Measurements from ENCODE around the gene SUOX.
"Not testable (repeated sequence)": the region's sequence is repeated elsewhere in the genome, so short reads cannot be mapped to it uniquely, and the experiment has no call there.

The SUOX gene

DNA sequence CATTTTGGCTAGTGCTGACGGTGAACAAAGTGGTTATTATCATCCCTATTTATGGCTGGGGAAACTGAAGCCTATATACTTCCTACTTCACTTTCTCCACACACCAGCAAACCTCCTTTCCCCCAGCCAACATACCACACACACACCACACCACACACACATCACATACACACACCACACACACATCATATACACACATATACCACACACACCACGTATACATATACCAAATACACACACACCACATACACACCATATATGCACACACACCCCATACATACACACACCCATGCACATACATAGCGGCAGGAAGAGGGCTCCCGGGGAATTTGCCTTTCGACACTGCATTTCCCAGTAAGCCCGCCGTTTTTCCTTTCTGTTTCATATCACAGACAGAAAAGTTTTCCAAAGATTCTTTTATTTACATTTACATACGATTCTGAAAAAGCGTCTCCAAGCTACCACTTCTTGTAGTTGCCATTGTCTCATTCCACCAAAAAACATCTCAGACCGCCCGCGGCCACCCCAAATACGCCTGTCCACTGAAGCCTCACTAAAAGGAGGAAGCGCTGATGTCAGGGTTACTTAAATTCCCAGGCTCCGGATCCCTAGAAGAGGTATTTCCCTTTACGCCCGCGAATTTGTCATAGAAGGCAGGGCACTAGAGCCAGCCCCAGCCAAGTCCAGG is 24.0 kb upstream of the SUOX start:
- no peaks in the 10 kb centered on the region for H3K9me3 Mint-ChIP-seq
- H3K4me1 Mint-ChIP-seq (ENCODE audit: low read depth): peaks cover 18% of the 10 kb centered on the region
- no peak overlapping the region for H3K27ac Mint-ChIP-seq
- peaks cover 18% of the 10 kb centered on the region for H3K36me3 Mint-ChIP-seq (ENCODE audit: low read depth)
- DNase-seq (ENCODE audit: low spot score): no peak
- no peaks in the 10 kb centered on the region for H3K27me3 Mint-ChIP-seq (ENCODE audit: low read depth)
- no peak overlapping the region for H3K4me3 Mint-ChIP-seq

DNA sequence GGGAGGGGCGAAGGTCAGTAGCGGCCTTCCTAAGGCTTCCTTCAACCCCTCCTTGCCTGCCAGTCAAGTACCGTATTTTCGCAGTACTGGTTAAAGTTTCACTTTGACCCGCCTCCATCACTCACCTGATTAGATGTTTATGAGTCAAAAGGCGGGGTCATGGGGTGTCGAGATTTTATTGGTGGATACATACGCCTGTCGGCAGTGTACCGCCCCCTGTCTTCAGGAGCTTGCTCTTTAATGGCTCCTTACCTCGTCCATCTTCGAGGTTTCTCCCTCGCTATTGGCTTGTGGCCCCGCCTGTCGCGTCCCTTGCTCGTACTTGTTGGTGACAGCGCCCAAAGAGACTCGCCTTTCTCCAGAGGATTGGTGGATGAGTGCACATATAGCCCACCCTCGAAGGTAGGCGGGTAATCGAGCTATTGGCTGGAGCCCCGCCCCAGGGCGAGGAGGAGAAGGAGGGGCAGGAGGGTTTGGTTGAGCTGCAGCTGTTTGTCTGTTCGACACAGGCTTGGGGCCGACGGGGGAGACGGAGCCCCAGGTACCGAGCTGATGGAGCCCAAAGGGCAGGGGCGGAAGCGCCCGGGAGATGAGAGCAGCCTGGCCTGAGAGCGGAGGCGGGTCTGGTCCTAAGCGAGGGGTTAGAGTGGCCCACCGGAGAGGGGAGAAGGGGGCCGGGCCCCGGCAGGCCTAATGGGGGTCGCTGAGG is 23.3 kb upstream of the SUOX start, which contains the start of gene RAB5B:
Gene RAB5B (plus strand): TSS at position 480 of the 709 bp plus-strand sequence. CDS start 12,883 bp downstream, outside the sequence.
- Mint-ChIP-seq H3K4me1 (ENCODE audit: low read depth) (peaks cover 13% of the 10 kb centered on the region), H3K4me3 (no peak within 1 kb of the TSS), H3K9me3 (no peaks in the 10 kb centered on the region), H3K36me3 (ENCODE audit: low read depth) (peaks cover 14% of the 10 kb centered on the region), H3K27me3 (ENCODE audit: low read depth) (no peaks in the 10 kb centered on the region), H3K27ac (no peak within 1 kb of the TSS)
- DNase-seq (ENCODE audit: low spot score): peak; percentile 99

DNA sequence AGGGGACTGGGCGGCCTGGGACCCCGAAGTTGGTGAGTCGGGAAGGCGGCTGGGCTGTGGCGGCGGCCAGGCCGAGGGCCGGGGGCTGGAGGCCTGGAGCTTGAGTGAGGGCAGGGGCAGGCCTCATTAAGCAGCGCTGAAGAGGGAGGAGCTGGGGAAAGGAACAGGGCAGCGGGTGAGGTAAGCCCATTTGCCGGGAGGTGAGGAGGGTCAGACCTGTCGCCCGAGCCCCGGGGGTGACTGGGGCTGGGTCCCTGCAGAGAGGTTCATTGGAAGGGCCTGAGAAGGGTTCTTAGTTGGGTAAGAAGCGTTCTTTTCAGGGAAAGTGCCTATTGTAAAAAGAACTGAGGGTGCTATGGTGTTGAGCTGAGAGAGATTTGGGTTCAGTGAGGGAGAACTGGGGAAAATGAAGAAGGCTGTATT is 22.8 kb upstream of the SUOX start:
- Mint-ChIP-seq H3K9me3 (no peaks in the 10 kb centered on the region), H3K36me3 (ENCODE audit: low read depth) (peaks cover 12% of the 10 kb centered on the region), H3K27ac (no peak overlapping the region), H3K4me3 (no peak overlapping the region), H3K27me3 (ENCODE audit: low read depth) (no peaks in the 10 kb centered on the region), H3K4me1 (ENCODE audit: low read depth) (peaks cover 9% of the 10 kb centered on the region)
- no peak for DNase-seq (ENCODE audit: low spot score)

DNA sequence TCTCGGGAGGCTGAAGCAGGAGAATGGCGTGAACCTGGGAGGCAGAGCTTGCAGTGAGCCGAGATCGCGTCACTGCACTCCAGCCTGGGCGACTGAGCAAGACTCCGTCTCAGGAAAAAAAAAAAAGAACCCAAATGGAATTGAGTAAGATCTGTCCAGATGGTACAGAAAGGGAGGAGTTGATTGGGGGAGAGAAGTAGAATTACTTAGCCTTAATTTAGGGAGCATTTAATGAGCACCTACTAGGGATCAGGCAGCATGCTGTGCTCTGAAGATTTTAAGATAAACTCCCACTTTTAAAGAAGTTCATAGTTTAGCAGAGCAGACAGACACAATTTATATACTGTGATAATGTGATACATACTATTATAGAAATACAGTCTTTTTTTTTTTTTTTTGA is 18.7 kb upstream of the SUOX start:
- peaks cover 14% of the 10 kb centered on the region for H3K36me3 Mint-ChIP-seq (ENCODE audit: low read depth)
- H3K27me3 Mint-ChIP-seq (ENCODE audit: low read depth): no peaks in the 10 kb centered on the region
- peaks cover 4% of the 10 kb centered on the region for H3K4me1 Mint-ChIP-seq (ENCODE audit: low read depth)
- H3K9me3 Mint-ChIP-seq: no peaks in the 10 kb centered on the region
- no peak for DNase-seq (ENCODE audit: low spot score)
- H3K4me3 Mint-ChIP-seq: no peak overlapping the region
- H3K27ac Mint-ChIP-seq: no peak overlapping the region

DNA sequence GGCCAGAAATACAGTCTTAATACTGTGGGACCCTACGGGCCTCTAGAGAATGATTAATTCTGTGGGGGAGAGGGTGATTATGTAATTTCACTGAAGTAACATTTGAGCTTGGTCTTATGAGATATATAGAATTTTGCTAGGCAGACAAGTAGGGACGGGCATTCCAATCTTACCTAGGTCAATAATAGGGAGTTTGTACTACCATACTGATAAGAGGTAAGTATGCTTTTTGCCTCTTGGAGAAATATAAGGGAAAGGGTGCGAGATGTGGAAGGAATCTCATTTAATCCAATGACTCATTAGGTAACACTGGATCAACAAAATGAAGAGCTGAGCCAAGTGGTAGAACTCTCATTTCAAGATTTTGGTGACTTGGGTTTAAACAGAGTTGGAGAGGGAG is 18.0 kb upstream of the SUOX start:
- Mint-ChIP-seq H3K4me3 (no peak overlapping the region), H3K36me3 (ENCODE audit: low read depth) (peaks cover 18% of the 10 kb centered on the region), H3K27me3 (ENCODE audit: low read depth) (no peaks in the 10 kb centered on the region), H3K4me1 (ENCODE audit: low read depth) (peaks cover 4% of the 10 kb centered on the region), H3K27ac (no peak overlapping the region), H3K9me3 (no peaks in the 10 kb centered on the region)
- DNase-seq (ENCODE audit: low spot score): no peak

- not testable (repeated sequence) for DNase-seq (ENCODE audit: low spot score)
- peaks cover 20% of the 10 kb centered on the region for H3K36me3 Mint-ChIP-seq (ENCODE audit: low read depth)
These were observed 15.2 kb upstream of the SUOX start for GRCh38 chr12:55981882-55982281.

DNA sequence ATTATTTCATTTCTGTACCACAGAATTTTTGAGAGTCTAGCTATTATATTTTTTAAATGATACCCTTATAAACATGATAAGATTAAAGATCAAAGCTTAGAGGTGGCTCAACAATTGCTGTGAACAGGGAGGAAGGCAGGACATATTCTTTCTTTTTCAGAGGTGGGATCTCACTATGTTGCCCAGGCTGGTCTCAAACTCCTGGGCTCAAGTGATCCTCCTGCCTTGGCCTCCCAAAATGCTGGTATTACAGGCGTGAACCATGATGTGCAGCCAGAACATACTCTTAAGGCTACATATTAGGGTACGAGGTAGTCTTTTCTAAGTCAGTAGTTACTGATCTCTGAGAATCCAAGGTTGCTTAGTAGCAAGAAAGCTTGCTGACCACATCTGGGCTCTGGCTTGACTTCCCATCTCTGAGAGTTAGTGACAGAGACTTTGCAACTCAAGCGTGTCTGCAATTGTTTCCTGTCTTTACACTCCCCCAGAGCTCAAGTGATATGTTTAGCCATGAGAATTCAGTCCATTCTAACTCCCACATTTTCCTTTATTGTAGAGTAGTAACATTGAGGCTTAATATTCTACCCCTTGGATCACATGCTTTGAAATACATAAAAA is 14.6 kb upstream of the SUOX start:
- H3K4me1 Mint-ChIP-seq (ENCODE audit: low read depth): peaks cover 2% of the 10 kb centered on the region
- H3K4me3 Mint-ChIP-seq: no peak overlapping the region
- H3K27ac Mint-ChIP-seq: no peak overlapping the region
- DNase-seq (ENCODE audit: low spot score): no peak
- H3K36me3 Mint-ChIP-seq (ENCODE audit: low read depth): peaks cover 24% of the 10 kb centered on the region
- no peaks in the 10 kb centered on the region for H3K9me3 Mint-ChIP-seq
- no peaks in the 10 kb centered on the region for H3K27me3 Mint-ChIP-seq (ENCODE audit: low read depth)

More at GRCh38 chr12:55981882-55982281, 15.2 kb upstream of the SUOX start:
- H3K4me1 Mint-ChIP-seq (ENCODE audit: low read depth); H3K9me3 Mint-ChIP-seq; H3K27ac Mint-ChIP-seq; H3K4me3 Mint-ChIP-seq; H3K27me3 Mint-ChIP-seq (ENCODE audit: low read depth): not testable (repeated sequence)

DNA sequence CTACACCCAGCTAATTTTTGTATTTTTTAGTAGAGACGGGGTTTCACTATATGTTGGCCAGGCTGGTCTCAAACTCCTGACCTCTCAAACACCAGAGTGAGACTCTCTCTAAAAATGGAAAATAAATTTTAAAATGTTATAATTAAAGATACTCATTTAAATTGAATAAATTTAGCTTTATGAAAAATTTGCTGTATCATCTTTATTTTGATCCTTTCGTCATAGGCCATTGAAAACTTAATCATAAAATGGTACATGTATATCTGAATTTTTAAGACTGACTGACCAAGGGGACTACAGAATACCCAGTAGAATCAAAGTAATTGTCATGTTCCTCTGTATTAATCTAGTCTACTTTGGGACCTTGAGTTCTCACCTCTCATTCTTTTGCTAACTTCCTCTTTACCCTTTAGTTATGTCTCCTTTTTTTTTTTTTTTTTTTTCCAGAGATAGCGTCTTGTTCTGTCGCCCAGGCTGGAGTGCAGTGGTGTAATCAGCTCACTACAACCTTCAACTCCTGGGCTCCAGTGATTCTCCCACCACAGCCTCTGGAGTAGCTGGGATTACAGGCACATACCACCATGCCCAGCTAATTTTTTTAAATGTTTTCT is 13.7 kb upstream of the SUOX start:
- H3K4me1 Mint-ChIP-seq (ENCODE audit: low read depth): no peaks in the 10 kb centered on the region
- H3K27ac Mint-ChIP-seq: no peak overlapping the region
- peaks cover 29% of the 10 kb centered on the region for H3K36me3 Mint-ChIP-seq (ENCODE audit: low read depth)
- DNase-seq (ENCODE audit: low spot score): no peak
- no peaks in the 10 kb centered on the region for H3K27me3 Mint-ChIP-seq (ENCODE audit: low read depth)
- H3K4me3 Mint-ChIP-seq: no peak overlapping the region
- H3K9me3 Mint-ChIP-seq: no peaks in the 10 kb centered on the region

DNA sequence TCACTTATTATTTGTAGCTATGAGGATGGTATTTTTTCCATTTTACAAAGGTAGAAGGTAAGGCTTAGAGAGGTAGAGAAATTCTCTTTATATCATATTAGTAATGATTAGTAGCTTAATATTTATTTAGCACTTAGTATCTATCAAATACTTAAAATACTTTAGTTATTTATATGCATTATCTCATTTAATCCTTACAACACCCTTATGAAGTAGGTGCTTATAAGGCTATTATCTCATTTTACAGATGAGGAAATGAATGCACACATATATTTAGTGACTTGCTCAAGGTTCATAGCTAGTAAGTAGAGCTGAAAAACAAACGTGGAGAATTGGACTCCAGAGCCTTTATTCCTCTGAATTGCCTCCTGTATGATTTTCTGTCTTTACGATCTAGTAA is 12.2 kb upstream of the SUOX start:
- peaks cover 43% of the 10 kb centered on the region for H3K36me3 Mint-ChIP-seq (ENCODE audit: low read depth)
- DNase-seq (ENCODE audit: low spot score): no peak
- no peaks in the 10 kb centered on the region for H3K27me3 Mint-ChIP-seq (ENCODE audit: low read depth)
- no peak overlapping the region for H3K27ac Mint-ChIP-seq
- H3K4me1 Mint-ChIP-seq (ENCODE audit: low read depth): no peaks in the 10 kb centered on the region
- H3K4me3 Mint-ChIP-seq: no peak overlapping the region
- no peaks in the 10 kb centered on the region for H3K9me3 Mint-ChIP-seq

DNA sequence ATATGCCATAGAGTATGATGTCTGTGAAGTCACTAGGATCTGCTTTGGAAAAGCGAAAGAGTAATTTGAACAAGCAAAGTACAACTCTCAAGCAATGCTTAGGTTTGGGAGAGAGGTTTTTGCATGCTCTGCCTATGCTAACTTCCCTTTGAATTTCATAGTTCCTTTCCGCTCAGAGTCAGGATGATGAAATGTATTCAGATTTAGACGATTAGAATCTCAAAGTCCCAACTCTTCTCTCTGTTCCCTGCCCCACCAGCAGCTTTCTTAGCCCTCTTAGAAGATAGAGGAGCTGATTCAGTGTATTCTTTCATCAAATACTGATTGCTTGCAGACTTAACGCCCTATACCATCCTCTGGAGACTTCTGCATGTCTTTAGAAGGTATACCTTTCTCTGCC is 11.7 kb upstream of the SUOX start:
- H3K36me3 Mint-ChIP-seq (ENCODE audit: low read depth): peaks cover 46% of the 10 kb centered on the region
- H3K27ac Mint-ChIP-seq: no peak overlapping the region
- H3K4me3 Mint-ChIP-seq: no peak overlapping the region
- no peaks in the 10 kb centered on the region for H3K4me1 Mint-ChIP-seq (ENCODE audit: low read depth)
- H3K27me3 Mint-ChIP-seq (ENCODE audit: low read depth): no peaks in the 10 kb centered on the region
- no peaks in the 10 kb centered on the region for H3K9me3 Mint-ChIP-seq
- no peak for DNase-seq (ENCODE audit: low spot score)

DNA sequence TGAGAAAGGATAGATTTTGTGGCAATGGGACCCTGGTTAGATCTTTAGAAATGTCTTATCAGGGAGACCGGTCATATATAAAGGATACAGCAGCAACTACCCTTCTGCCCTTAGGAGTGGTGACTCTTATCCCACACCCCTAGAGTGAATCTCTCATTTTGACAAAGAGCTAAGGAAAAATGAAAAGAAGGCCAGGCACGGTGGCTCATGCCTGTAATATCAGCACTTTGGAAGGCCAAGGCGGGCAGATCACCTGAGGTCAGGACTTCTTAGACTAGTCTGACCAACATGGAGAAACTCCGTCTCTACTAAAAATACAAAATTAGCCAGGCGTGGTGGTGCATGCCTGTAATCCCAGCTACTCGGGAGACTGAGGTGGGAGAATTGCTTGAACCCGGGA is 11.1 kb upstream of the SUOX start:
- not testable (repeated sequence) for H3K27ac Mint-ChIP-seq; DNase-seq (ENCODE audit: low spot score); H3K4me3 Mint-ChIP-seq; H3K4me1 Mint-ChIP-seq (ENCODE audit: low read depth); H3K27me3 Mint-ChIP-seq (ENCODE audit: low read depth); H3K9me3 Mint-ChIP-seq
- H3K36me3 Mint-ChIP-seq (ENCODE audit: low read depth): peaks cover 48% of the 10 kb centered on the region

- peaks cover 61% of the 10 kb centered on the region for H3K36me3 Mint-ChIP-seq (ENCODE audit: low read depth)
- peaks cover 7% of the 10 kb centered on the region for H3K4me1 Mint-ChIP-seq (ENCODE audit: low read depth)
- H3K27ac Mint-ChIP-seq: no peak overlapping the region
- H3K9me3 Mint-ChIP-seq: no peaks in the 10 kb centered on the region
- H3K27me3 Mint-ChIP-seq (ENCODE audit: low read depth): no peaks in the 10 kb centered on the region
- H3K4me3 Mint-ChIP-seq: no peak overlapping the region
- no peak for DNase-seq (ENCODE audit: low spot score)
These were observed 6.0 kb upstream of the SUOX start for GRCh38 chr12:55991110-55991509.

- Mint-ChIP-seq H3K9me3 (no peaks in the 10 kb centered on the region), H3K4me1 (ENCODE audit: low read depth) (peaks cover 24% of the 10 kb centered on the region), H3K27me3 (ENCODE audit: low read depth) (no peaks in the 10 kb centered on the region), H3K27ac (no peak overlapping the region), H3K4me3 (no peak overlapping the region), H3K36me3 (ENCODE audit: low read depth) (peaks cover 51% of the 10 kb centered on the region)
- DNase-seq (ENCODE audit: low spot score): no peak
These were observed 3.7 kb upstream of the SUOX start for GRCh38 chr12:55993230-55993853.

GRCh38 chr12:55995366-55995765 is 1.7 kb upstream of the SUOX start:
- no peak overlapping the region for H3K4me3 Mint-ChIP-seq
- H3K9me3 Mint-ChIP-seq: no peaks in the 10 kb centered on the region
- no peak for DNase-seq (ENCODE audit: low spot score)
- H3K27ac Mint-ChIP-seq: no peak overlapping the region
- peaks cover 39% of the 10 kb centered on the region for H3K36me3 Mint-ChIP-seq (ENCODE audit: low read depth)
- peaks cover 32% of the 10 kb centered on the region for H3K4me1 Mint-ChIP-seq (ENCODE audit: low read depth)
- H3K27me3 Mint-ChIP-seq (ENCODE audit: low read depth): no peaks in the 10 kb centered on the region

Measured in T-helper 2 cell treated with Interferon-gamma antibody and Interleukin-4, amounts not matched to agents 5 μg/mL and 100 μg/mL, for 36 hours (primary cell).